Measurements from ENCODE around the gene VSX2.

Gene VSX2

GRCh38 chr14:74302152-74302628, 62.9 kb downstream of the VSX2 start:
- DNase-seq (ENCODE audit: low spot score) = peak; percentile 61

- DNase-seq (ENCODE audit: low spot score) = peak; percentile 90
Observed at GRCh38 chr14:74302634-74303569, 63.7 kb downstream of the VSX2 start, which contains the start of gene ABCD4. ABCD4 (minus strand) TSS chr14:74302934; CDS start chr14:74302912, 22 bp downstream.

GRCh38 chr14:74308695-74309094, 69.4 kb downstream of the VSX2 start:
- no peak for DNase-seq (ENCODE audit: low spot score)

GRCh38 chr14:74309125-74310022, 70.1 kb downstream of the VSX2 start:
- no peak for DNase-seq (ENCODE audit: low spot score)

GRCh38 chr14:74312161-74312560, 72.9 kb downstream of the VSX2 start:
- DNase-seq (ENCODE audit: low spot score) = no peak

All from AG08396 (cell line).